Keratinocyte (primary cell): ENCODE results near the gene NUDT2. TPM values are rescaled to one million over a fixed set of nuclear protein-coding genes. Genes with fewer than 3 reads are reported as not detected.

Experiments
- DNase-seq: peaks from one replicate; pipeline ENCODE4 v3.0.0-alpha.2; 2011; ENCODE audit warnings: low read depth, missing footprints, low spot score
- FAIRE-seq: peaks from 2 replicates; lab custom pipeline; 2011; peaks lifted over from hg19 to GRCh38; lab: Jason Lieb, UNC
- H2AFZ ChIP-seq: 2 replicates; pipeline ENCODE4 v1.6.0; 2012; ENCODE audit warnings: low read length, control low read depth, inconsistent platforms; ENCODE audit not compliant: control insufficient read depth
- H3K27ac ChIP-seq: 2 replicates; pipeline ENCODE4 v1.5.1; 2011; ENCODE audit warnings: low read length; ENCODE audit not compliant: control insufficient read depth, insufficient read depth
- H3K27me3 ChIP-seq: 3 replicates; pipeline ENCODE4 v1.6.0; 2011; ENCODE audit warnings: low read length; ENCODE audit not compliant: control insufficient read depth, insufficient read depth; ENCODE audit errors: extremely low read depth
- H3K36me3 ChIP-seq, 2 experiments: 2 replicates in 1 of 2; 3 replicates in 1 of 2; pipeline ENCODE4 v1.5.1; 2011; ENCODE audit warnings: low read length in 2 of 2, mild to moderate bottlenecking in 1 of 2; ENCODE audit not compliant: control insufficient read depth in 2 of 2, insufficient read depth in 2 of 2; ENCODE audit errors: extremely low read depth in 1 of 2
- H3K4me1 ChIP-seq: 3 replicates; pipeline ENCODE4 v1.5.1; 2011; ENCODE audit warnings: low read length; ENCODE audit not compliant: control insufficient read depth, insufficient read depth; ENCODE audit errors: extremely low read depth
- H3K4me2 ChIP-seq: 3 replicates; pipeline ENCODE4 v1.6.0; 2011; ENCODE audit warnings: low read depth, low read length; ENCODE audit not compliant: control insufficient read depth, insufficient read depth; ENCODE audit errors: extremely low read depth
- H3K4me3 ChIP-seq, 3 experiments: fragments of 200-600 bp in 1 of 3; sonication (generic) in 1 of 3; 2 replicates in 2 of 3; 3 replicates in 1 of 3; pipeline ENCODE4 v1.5.1; 2011 to 2016; ENCODE audit warnings: low read length in 3 of 3, mild to moderate bottlenecking in 3 of 3, control low read depth in 2 of 3, inconsistent platforms in 1 of 3, low read depth in 1 of 3, mixed read lengths in 1 of 3, mixed run types in 1 of 3, moderate library complexity in 1 of 3; ENCODE audit not compliant: control insufficient read depth in 2 of 3, insufficient read depth in 2 of 3; ENCODE audit errors: extremely low read depth in 1 of 3
- H3K79me2 ChIP-seq: 2 replicates; pipeline ENCODE4 v1.6.0; 2012; ENCODE audit warnings: low read length; ENCODE audit not compliant: control insufficient read depth, insufficient read depth
- H3K9ac ChIP-seq: 3 replicates; pipeline ENCODE4 v1.6.0; 2011; ENCODE audit warnings: low read length; ENCODE audit not compliant: control insufficient read depth, insufficient read depth; ENCODE audit errors: extremely low read depth
- H3K9me1 ChIP-seq: 3 replicates; pipeline ENCODE4 v1.6.0; 2011; ENCODE audit warnings: low read length; ENCODE audit not compliant: control insufficient read depth, insufficient read depth; ENCODE audit errors: extremely low read depth
- H3K9me3 ChIP-seq: 2 replicates; pipeline ENCODE4 v1.5.1; 2012; ENCODE audit warnings: low read depth, low read length; ENCODE audit not compliant: control insufficient read depth
- H4K20me1 ChIP-seq: 3 replicates; pipeline ENCODE4 v1.6.0; 2011; ENCODE audit warnings: low read length; ENCODE audit not compliant: control insufficient read depth, insufficient read depth; ENCODE audit errors: extremely low read depth
- CTCF ChIP-seq, 3 experiments: IDR thresholded peaks in 1 of 3; conservative IDR thresholded peaks in 1 of 3; optimal IDR thresholded peaks in 1 of 3; 2 replicates in 2 of 3; 3 replicates in 1 of 3; pipeline versions ENCODE3 to v1.5.1; 2011; ENCODE audit warnings: low read length in 3 of 3, mild to moderate bottlenecking in 3 of 3, moderate library complexity in 2 of 3, control low read depth in 1 of 3, inconsistent platforms in 1 of 3; ENCODE audit not compliant: insufficient read depth in 2 of 3; ENCODE audit errors: extremely low read depth in 1 of 3
- EZH2 ChIP-seq: IDR thresholded peaks from one replicate; pipeline ENCODE4 v1.6.1; 2012; ENCODE audit warnings: inconsistent platforms, mild to moderate bottlenecking, low read length, moderate library complexity
- dilution Hi-C: fragments of 300-500 bp; cut with MboI; formaldehyde crosslinking; loops from one replicate; pipeline ENCODE4 v1.7.0; 2020; ENCODE audit warnings: low sequenced_read_pairs; ENCODE audit not compliant: extremely low pct_ligation_motif_present
- polyA plus RNA-seq, 5 experiments: library from polyadenylated mRNA; depleted of rRNA in 3 of 5; stranded (reverse) in 3 of 5; stranded (forward) in 1 of 5; unstranded in 1 of 5; fragments of >200 nt; gene quantifications; 1 replicate in 1 of 5; 2 replicates in 3 of 5; 3 replicates in 1 of 5; pipeline versions ENCODE4 v1.2.1 to v1.2.3, GENCODE V29; 2011 to 2012; ENCODE audit warnings: missing spikeins in 2 of 5, low read depth in 1 of 5, low replicate concordance in 1 of 5

The NUDT2 gene
- polyA plus RNA-seq, 1 donor (not counting 4 experiments of a cell fraction or from before 2014, with no cell fraction given), result 33.4 TPM

- dilution Hi-C loops, result no loop called here
- Histone ChIP-seq H3K9me1 (no peaks in the 10 kb centered on the region), H3K9me3 (no peaks in the 10 kb centered on the region), H3K4me2 (no peak overlapping the region), H3K27me3 (no peaks in the 10 kb centered on the region), H3K27ac (no peak overlapping the region), H3K36me3 (peaks cover 0 to 2% of the 10 kb centered on the region in 2 experiments), H3K9ac (no peak overlapping the region), H2AFZ (no peak overlapping the region), H3K4me1 (no peaks in the 10 kb centered on the region), H3K79me2 (no peaks in the 10 kb centered on the region), H4K20me1 (no peaks in the 10 kb centered on the region), H3K4me3 (no peak overlapping the region)
- no peak for TF ChIP-seq CTCF (optimal IDR thresholded peaks at IDR 0.05 in 1 of 3, IDR thresholded peaks at IDR 0.05 in 1 of 3, conservative IDR thresholded peaks at IDR 0.05 in 1 of 3; ENCODE audit: extremely low read depth in 1 of 3, insufficient read depth in 2 of 3, low read length in 3 of 3)
- TF ChIP-seq EZH2, result no peak
- FAIRE-seq (no peak), DNase-seq (no peak)
Observed at GRCh38 chr9:34362614-34363214, 33.3 kb downstream of the NUDT2 start.

- no peaks in the 10 kb centered on the region for H3K79me2 ChIP-seq
- no peaks in the 10 kb centered on the region for H3K27me3 ChIP-seq
- dilution Hi-C loops, result no loop called here
- FAIRE-seq, result no peak
- no peak overlapping the region for H3K4me3 ChIP-seq
- H3K4me1 ChIP-seq, result no peaks in the 10 kb centered on the region
- no peak overlapping the region for H3K4me2 ChIP-seq
- no peak overlapping the region for H3K9ac ChIP-seq
- no peak overlapping the region for H2AFZ ChIP-seq
- H3K36me3 ChIP-seq, result peaks cover 0 to 2% of the 10 kb centered on the region in 2 experiments
- H3K9me3 ChIP-seq, result no peaks in the 10 kb centered on the region
- H3K27ac ChIP-seq, result no peak overlapping the region
- no peak for DNase-seq
- TF ChIP-seq EZH2 (no peak), CTCF (optimal IDR thresholded peaks at IDR 0.05 in 1 of 3, IDR thresholded peaks at IDR 0.05 in 1 of 3, conservative IDR thresholded peaks at IDR 0.05 in 1 of 3; ENCODE audit: extremely low read depth in 1 of 3, insufficient read depth in 2 of 3, low read length in 3 of 3) (no peak)
- no peaks in the 10 kb centered on the region for H3K9me1 ChIP-seq
- H4K20me1 ChIP-seq, result no peaks in the 10 kb centered on the region
Observed at GRCh38 chr9:34363619-34364351, 34.4 kb downstream of the NUDT2 start.
